Mesendoderm (in vitro differentiated cells): Measurements from ENCODE around the gene ERVMER34-1.

Experiments used
- DNase-seq: peaks from one replicate; pipeline ENCODE4 v3.0.0; 2013
- H2AK5ac ChIP-seq: 2 replicates; pipeline ENCODE4 v1.6.1; 2013; ENCODE audit warnings: low read length, inconsistent platforms
- H2BK120ac ChIP-seq: 2 replicates; pipeline ENCODE4 v1.6.1; 2013; ENCODE audit warnings: low read depth, mild to moderate bottlenecking, low read length, moderate library complexity, mixed read lengths
- H2BK15ac ChIP-seq: replicated peaks from 2 replicates; pipeline ENCODE4 v1.6.1; 2013; ENCODE audit warnings: low read depth, mild to moderate bottlenecking, moderate library complexity
- H2BK5ac ChIP-seq: 2 replicates; pipeline ENCODE4 v1.6.1; 2013; ENCODE audit warnings: low read length, inconsistent platforms
- H3K18ac ChIP-seq: 2 replicates; pipeline ENCODE4 v1.6.1; 2013; ENCODE audit warnings: mild to moderate bottlenecking, low read length, mixed read lengths
- H3K23ac ChIP-seq: one replicate; pipeline ENCODE4 v1.6.1; 2013; ENCODE audit warnings: low read length
- H3K27ac ChIP-seq: 2 replicates; pipeline ENCODE4 v1.5.1; 2013; ENCODE audit warnings: low read depth, mild to moderate bottlenecking, inconsistent platforms, low read length, moderate library complexity
- H3K27me3 ChIP-seq: 2 replicates; pipeline ENCODE4 v1.6.1; 2013; ENCODE audit warnings: low read length, control low read depth, mild to moderate bottlenecking, inconsistent platforms; ENCODE audit not compliant: insufficient read depth, poor library complexity
- H3K36me3 ChIP-seq: 2 replicates; pipeline ENCODE4 v1.6.1; 2013; ENCODE audit warnings: low read length, inconsistent platforms; ENCODE audit not compliant: control insufficient read depth, insufficient read depth
- H3K4ac ChIP-seq: one replicate; pipeline ENCODE4 v1.6.1; 2013; ENCODE audit warnings: low read depth, mild to moderate bottlenecking, low read length, moderate library complexity
- H3K4me1 ChIP-seq: 2 replicates; pipeline ENCODE4 v1.6.1; 2013; ENCODE audit warnings: low read depth, low read length, inconsistent platforms; ENCODE audit not compliant: control insufficient read depth
- H3K4me2 ChIP-seq: 2 replicates; pipeline ENCODE4 v1.6.1; 2013; ENCODE audit warnings: low read length
- H3K4me3 ChIP-seq: 2 replicates; pipeline ENCODE4 v1.5.1; 2013; ENCODE audit warnings: mild to moderate bottlenecking, low read length
- H3K56ac ChIP-seq: one replicate; pipeline ENCODE4 v1.6.1; 2013; ENCODE audit warnings: low read length
- H3K79me1 ChIP-seq: 2 replicates; pipeline ENCODE4 v1.6.1; 2013; ENCODE audit warnings: low read length, inconsistent platforms
- H3K79me2 ChIP-seq: 2 replicates; pipeline ENCODE4 v1.6.1; 2013; ENCODE audit warnings: mild to moderate bottlenecking, low read length; ENCODE audit not compliant: control insufficient read depth, insufficient read depth
- H3K9ac ChIP-seq: 2 replicates; pipeline ENCODE4 v1.6.1; 2013; ENCODE audit warnings: low read length, inconsistent platforms
- H4K5ac ChIP-seq: one replicate; pipeline ENCODE4 v1.6.1; 2013; ENCODE audit warnings: low read length
- H4K8ac ChIP-seq: one replicate; pipeline ENCODE4 v1.6.1; 2013; ENCODE audit warnings: low read depth, mild to moderate bottlenecking, control low read depth, low read length, moderate library complexity
- WGBS: extraction: QIAGEN DNeasy Blood & Tissue Kit; methylation state at CpG from one replicate; pipeline ENCODE4 v1.1.7; 2013; ENCODE audit warnings: low lambda C conversion rate, missing lambda C conversion rate; ENCODE audit not compliant: insufficient coverage; ENCODE audit errors: extremely low coverage; 5-methylcytosine and 5-hydroxymethylcytosine counted together

The ERVMER34-1 gene

DNA sequence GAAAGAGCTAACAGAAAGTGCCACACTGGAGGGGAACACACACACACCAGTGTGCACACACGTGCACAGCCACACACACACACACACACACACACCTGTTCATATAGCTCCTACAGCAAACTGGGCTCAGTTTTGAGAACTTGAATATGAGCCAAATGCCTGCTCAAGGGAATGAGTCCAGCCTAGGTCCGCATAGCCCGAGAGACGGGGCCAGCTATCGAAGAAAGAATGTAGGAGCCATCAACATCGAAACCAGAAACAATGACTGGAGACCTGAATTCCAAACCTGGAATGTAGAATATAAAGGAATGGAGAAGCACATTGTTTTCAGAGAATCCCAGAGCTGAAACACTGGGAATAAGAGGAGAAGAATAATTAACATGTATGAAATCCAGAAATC is 37.6 kb upstream of the ERVMER34-1 start:
- Histone ChIP-seq H4K5ac (no peak overlapping the region), H2AK5ac (no peak overlapping the region), H3K36me3 (no peaks in the 10 kb centered on the region), H2BK15ac (no peak overlapping the region), H3K4ac (no peak overlapping the region), H3K27me3 (no peaks in the 10 kb centered on the region), H2BK5ac (no peak overlapping the region), H3K23ac (no peak overlapping the region), H3K4me3 (no peak overlapping the region), H3K27ac (no peak overlapping the region), H3K4me1 (no peaks in the 10 kb centered on the region), H3K18ac (no peak overlapping the region), H2BK120ac (no peak overlapping the region), H3K79me1 (no peaks in the 10 kb centered on the region), H4K8ac (no peak overlapping the region), H3K4me2 (no peak overlapping the region), H3K79me2 (no peaks in the 10 kb centered on the region), H3K56ac (peak overlapping the region; percentile 26), H3K9ac (no peak overlapping the region)
- WGBS, result no CpG with 5 or more reads among the region's 6 CpGs
- DNase-seq, result peak; percentile 55

DNA sequence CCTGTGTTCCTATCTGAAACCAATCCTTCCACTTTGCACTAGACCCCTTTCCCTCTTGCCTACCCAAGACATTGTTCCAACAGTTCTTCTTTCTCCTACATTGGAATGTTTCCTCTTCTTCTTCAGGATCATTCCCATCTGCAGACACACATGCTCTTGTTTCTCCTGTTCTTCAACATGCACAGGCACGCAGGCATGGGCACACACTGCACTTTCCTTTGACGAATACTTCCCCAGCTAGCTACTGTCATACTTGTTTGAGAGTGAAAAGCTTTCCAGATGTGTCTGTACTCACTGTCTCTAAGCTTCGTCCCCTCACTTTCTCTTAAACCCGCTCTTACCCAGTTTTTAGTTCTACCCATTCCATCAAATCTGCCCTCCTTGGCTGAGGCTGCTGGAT is 31.8 kb upstream of the ERVMER34-1 start:
- no peak overlapping the region for H4K8ac ChIP-seq
- no peak overlapping the region for H2AK5ac ChIP-seq
- no peaks in the 10 kb centered on the region for H3K79me1 ChIP-seq
- H2BK120ac ChIP-seq, result no peak overlapping the region
- DNase-seq, result no peak
- H3K9ac ChIP-seq, result no peak overlapping the region
- WGBS, result no CpG with 5 or more reads among the region's 4 CpGs
- H3K4me1 ChIP-seq, result no peaks in the 10 kb centered on the region
- no peaks in the 10 kb centered on the region for H3K36me3 ChIP-seq
- H3K23ac ChIP-seq, result no peak overlapping the region
- H3K4me2 ChIP-seq, result no peak overlapping the region
- no peak overlapping the region for H4K5ac ChIP-seq
- no peak overlapping the region for H2BK5ac ChIP-seq
- no peak overlapping the region for H3K4me3 ChIP-seq
- no peak overlapping the region for H3K27ac ChIP-seq
- no peak overlapping the region for H3K56ac ChIP-seq
- H3K79me2 ChIP-seq, result no peaks in the 10 kb centered on the region
- no peak overlapping the region for H3K18ac ChIP-seq
- H3K4ac ChIP-seq, result no peak overlapping the region
- no peak overlapping the region for H2BK15ac ChIP-seq
- H3K27me3 ChIP-seq, result no peaks in the 10 kb centered on the region

DNA sequence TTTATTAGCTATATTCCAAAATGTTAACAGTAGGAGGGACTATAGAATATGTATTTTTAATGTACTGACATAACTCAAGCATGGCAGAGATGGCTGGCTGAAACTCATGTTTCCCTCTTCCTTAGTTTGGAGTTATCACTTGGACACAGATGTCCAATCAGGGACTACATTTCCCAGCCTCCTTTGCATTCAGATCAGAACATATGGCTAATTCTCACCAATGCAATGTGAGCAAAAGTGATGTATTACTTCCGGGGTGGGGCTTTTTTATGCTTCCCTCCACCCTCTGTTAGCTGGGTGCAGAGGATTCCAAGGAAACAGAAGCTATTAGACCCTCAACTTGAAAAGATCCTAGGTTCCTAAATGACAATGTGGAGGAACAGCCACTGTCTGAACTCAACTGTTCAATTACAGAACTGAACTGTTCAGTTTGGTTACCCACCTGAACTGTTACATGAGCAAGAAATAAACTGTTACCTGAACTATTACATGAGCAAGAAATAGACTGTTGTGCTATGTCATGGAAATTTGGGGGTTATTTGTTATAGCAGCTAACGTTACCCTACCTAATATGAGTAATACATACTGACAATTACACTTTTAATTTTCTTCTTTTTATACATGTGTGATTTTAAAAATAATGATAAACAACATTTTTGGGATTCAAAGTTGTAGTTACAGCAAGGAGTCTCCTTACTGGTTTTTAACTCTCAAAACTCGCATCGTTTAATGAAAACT is 29.6 kb upstream of the ERVMER34-1 start:
- Histone ChIP-seq H3K56ac (no peak overlapping the region), H3K4me1 (no peaks in the 10 kb centered on the region), H3K27me3 (no peaks in the 10 kb centered on the region), H3K9ac (no peak overlapping the region), H3K79me2 (no peaks in the 10 kb centered on the region), H2AK5ac (no peak overlapping the region), H3K23ac (no peak overlapping the region), H4K8ac (no peak overlapping the region), H2BK15ac (no peak overlapping the region), H3K4me3 (no peak overlapping the region), H3K27ac (no peak overlapping the region), H3K4me2 (no peak overlapping the region), H3K79me1 (no peaks in the 10 kb centered on the region), H3K36me3 (no peaks in the 10 kb centered on the region), H2BK5ac (no peak overlapping the region), H3K4ac (no peak overlapping the region), H2BK120ac (no peak overlapping the region), H4K5ac (no peak overlapping the region), H3K18ac (no peak overlapping the region)
- peak; percentile 19 for DNase-seq
- WGBS, result no CpG with 5 or more reads among the region's 4 CpGs

DNA sequence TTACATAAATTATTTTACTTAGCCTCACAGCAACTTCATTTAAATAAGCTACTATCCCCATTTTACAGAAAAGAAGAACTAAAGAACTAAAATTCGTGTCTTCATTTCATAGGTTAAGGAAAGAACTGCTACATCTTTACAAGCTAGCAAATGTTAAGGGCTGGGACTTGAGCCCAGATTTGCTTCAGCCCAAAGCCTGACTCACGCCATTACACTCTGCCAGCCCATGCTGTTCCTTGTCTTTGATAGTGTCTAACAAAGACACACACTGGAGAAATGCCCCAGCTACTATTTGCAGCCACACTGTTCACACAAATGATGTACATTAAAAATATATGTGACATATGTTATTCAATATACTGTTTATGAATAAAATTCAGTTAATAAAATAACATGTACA is 29.0 kb upstream of the ERVMER34-1 start:
- Histone ChIP-seq H4K8ac (no peak overlapping the region), H2BK120ac (no peak overlapping the region), H3K4me2 (no peak overlapping the region), H3K4ac (no peak overlapping the region), H3K56ac (no peak overlapping the region), H3K18ac (no peak overlapping the region), H3K4me3 (no peak overlapping the region), H3K23ac (no peak overlapping the region), H3K27me3 (no peaks in the 10 kb centered on the region), H3K27ac (no peak overlapping the region), H3K36me3 (no peaks in the 10 kb centered on the region), H2AK5ac (no peak overlapping the region), H3K4me1 (no peaks in the 10 kb centered on the region), H2BK15ac (no peak overlapping the region), H3K79me1 (no peaks in the 10 kb centered on the region), H3K79me2 (no peaks in the 10 kb centered on the region), H3K9ac (no peak overlapping the region), H4K5ac (no peak overlapping the region), H2BK5ac (no peak overlapping the region)
- WGBS, result no CpG with 5 or more reads among the region's 2 CpGs
- DNase-seq, result no peak

DNA sequence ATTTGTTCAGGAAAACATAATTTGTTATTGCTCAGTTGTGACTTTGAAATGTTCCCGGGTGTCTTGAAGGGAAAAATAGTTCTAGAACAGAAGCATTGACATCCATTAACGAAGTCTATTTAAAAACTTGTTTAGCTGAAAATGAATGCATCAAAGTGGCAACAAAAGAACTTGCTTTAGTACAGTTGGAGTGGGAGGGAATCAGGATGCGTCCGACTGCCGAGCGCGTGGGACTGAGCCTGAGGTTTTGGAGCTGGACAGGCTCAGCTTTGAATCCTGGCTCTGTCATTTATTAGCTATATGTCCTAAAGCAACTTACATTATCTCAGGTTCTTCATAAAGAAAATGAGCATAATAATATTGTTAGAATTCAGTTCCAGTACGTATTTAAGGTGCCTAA is 9.0 kb upstream of the ERVMER34-1 start:
- H3K79me2 ChIP-seq, result no peaks in the 10 kb centered on the region
- H2BK5ac ChIP-seq, result no peak overlapping the region
- H3K23ac ChIP-seq, result no peak overlapping the region
- H2AK5ac ChIP-seq, result no peak overlapping the region
- no peak overlapping the region for H2BK15ac ChIP-seq
- H4K8ac ChIP-seq, result no peak overlapping the region
- H3K18ac ChIP-seq, result no peak overlapping the region
- H3K36me3 ChIP-seq, result no peaks in the 10 kb centered on the region
- H3K79me1 ChIP-seq, result no peaks in the 10 kb centered on the region
- H3K4ac ChIP-seq, result no peak overlapping the region
- no peaks in the 10 kb centered on the region for H3K27me3 ChIP-seq
- no peak overlapping the region for H3K4me3 ChIP-seq
- no peak for DNase-seq
- H4K5ac ChIP-seq, result no peak overlapping the region
- no peak overlapping the region for H3K56ac ChIP-seq
- H3K4me2 ChIP-seq, result no peak overlapping the region
- no peak overlapping the region for H3K27ac ChIP-seq
- WGBS, result no CpG with 5 or more reads among the region's 8 CpGs
- no peak overlapping the region for H3K9ac ChIP-seq
- no peak overlapping the region for H2BK120ac ChIP-seq
- no peaks in the 10 kb centered on the region for H3K4me1 ChIP-seq

DNA sequence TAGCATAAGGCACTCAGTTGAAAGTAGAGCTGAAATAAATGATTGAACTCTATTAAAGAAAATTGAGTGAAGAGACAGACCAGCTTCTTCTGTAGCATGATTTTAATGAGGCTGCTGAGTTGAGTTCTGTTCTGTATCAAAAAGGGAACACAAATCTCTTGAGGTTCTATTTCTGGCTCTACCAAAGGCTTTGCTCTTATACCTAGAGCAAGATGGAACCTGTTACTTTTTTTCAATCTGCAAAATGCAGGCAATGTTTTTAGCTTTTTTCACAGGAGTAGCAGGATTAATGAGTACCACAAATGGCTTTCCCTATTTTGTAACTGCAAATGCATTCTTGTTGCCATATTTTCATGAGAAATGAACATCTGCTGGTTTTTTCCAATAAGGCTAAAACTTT is 4.2 kb upstream of the ERVMER34-1 start:
- H3K79me1 ChIP-seq, result no peaks in the 10 kb centered on the region
- H3K23ac ChIP-seq, result no peak overlapping the region
- H3K56ac ChIP-seq, result no peak overlapping the region
- H3K27ac ChIP-seq, result no peak overlapping the region
- no peak for DNase-seq
- no peak overlapping the region for H2BK5ac ChIP-seq
- no peak overlapping the region for H2BK120ac ChIP-seq
- no peak overlapping the region for H3K4me3 ChIP-seq
- no peak overlapping the region for H2BK15ac ChIP-seq
- H4K8ac ChIP-seq, result no peak overlapping the region
- no peak overlapping the region for H2AK5ac ChIP-seq
- no peak overlapping the region for H4K5ac ChIP-seq
- H3K9ac ChIP-seq, result no peak overlapping the region
- no peaks in the 10 kb centered on the region for H3K79me2 ChIP-seq
- H3K4me2 ChIP-seq, result no peak overlapping the region
- no peak overlapping the region for H3K18ac ChIP-seq
- no peaks in the 10 kb centered on the region for H3K36me3 ChIP-seq
- no peak overlapping the region for H3K4ac ChIP-seq
- no peaks in the 10 kb centered on the region for H3K27me3 ChIP-seq
- H3K4me1 ChIP-seq, result peaks cover under 1% of the 10 kb centered on the region
